SH-SY5Y (cell line): ENCODE results near the gene MYO1D.

Source experiments
- GATA2 ChIP-seq: IDR thresholded peaks from 2 replicates; pipeline ENCODE4 v1.6.1; 2011; ENCODE audit warnings: mild to moderate bottlenecking, low read depth, low read length
- GATA3 ChIP-seq: IDR thresholded peaks from 2 replicates; pipeline ENCODE4 v1.6.1; 2011; ENCODE audit warnings: low read depth, mild to moderate bottlenecking, low read length, moderate library complexity

GRCh38 chr17:32805029-32805976 lies 71.6 kb downstream of the MYO1D start:
- TF ChIP-seq GATA2 (no peak), GATA3 (no peak)
